ENCODE data around the gene GPC5.

GRCh38 chr13:91400671-91401070, 2.2 kb downstream of the GPC5 start:
- TF ChIP-seq CTCF (IDR thresholded peaks at IDR 0.05 in 4 of 5, conservative IDR thresholded peaks at IDR 0.05 in 1 of 5) (no peak), POLR2A (IDR thresholded peaks at IDR 0.05) (no peak)

Measured in gastrocnemius medialis (tissue), 4 donors.